GM23338 (cell line): ENCODE measurements around the gene WDR45B. TPM values are rescaled to one million over a fixed set of nuclear protein-coding genes. Genes with fewer than 3 reads are reported as not detected.

ENCODE experiments used
- ATAC-seq: fragments of 200-7000 bp; cut with Tn5 transposase; 3 replicates; pipeline ENCODE4 v1.9.1; 2020
- DNase-seq: peaks from one replicate; pipeline ENCODE4 v3.0.0-alpha.2; 2015; ENCODE audit warnings: low spot score
- H2AFZ ChIP-seq: fragments of 200-600 bp; sonication (generic); 2 replicates; pipeline ENCODE4 v1.8.0; 2016; ENCODE audit warnings: antibody characterized with exemption, mild to moderate bottlenecking, moderate library complexity
- H3F3A ChIP-seq: fragments of 200-600 bp; sonication (generic); replicated peaks from 2 replicates; pipeline ENCODE4 v1.8.0; 2017; ENCODE audit warnings: antibody characterized with exemption, mixed run types, low read depth
- H3K27ac ChIP-seq: fragments of 200-600 bp; sonication (generic); 2 replicates; pipeline ENCODE4 v1.6.1; 2016; ENCODE audit warnings: low read depth
- H3K27me3 ChIP-seq: fragments of 200-600 bp; sonication (generic); 2 replicates; pipeline ENCODE4 v1.8.0; 2016; ENCODE audit warnings: mild to moderate bottlenecking, mixed run types, moderate library complexity; ENCODE audit not compliant: insufficient read depth
- H3K36me3 ChIP-seq: fragments of 200-600 bp; sonication (generic); 2 replicates; pipeline ENCODE4 v1.8.0; 2016; ENCODE audit warnings: mild to moderate bottlenecking; ENCODE audit not compliant: insufficient read depth
- H3K4me1 ChIP-seq: fragments of 200-600 bp; sonication (generic); 2 replicates; pipeline ENCODE4 v1.8.0; 2016; ENCODE audit warnings: mild to moderate bottlenecking, moderate library complexity; ENCODE audit not compliant: insufficient read depth
- H3K4me2 ChIP-seq: fragments of 200-600 bp; sonication (generic); 2 replicates; pipeline ENCODE4 v1.7.1; 2017; ENCODE audit warnings: mixed run types
- H3K4me3 ChIP-seq: fragments of 200-600 bp; sonication (generic); 2 replicates; pipeline ENCODE4 v1.6.1; 2016; ENCODE audit warnings: mixed run types
- H3K79me2 ChIP-seq: fragments of 200-600 bp; sonication (generic); replicated peaks from 2 replicates; pipeline ENCODE4 v1.8.0; 2017; ENCODE audit warnings: mild to moderate bottlenecking; ENCODE audit not compliant: insufficient read depth
- H3K9me2 ChIP-seq: fragments of 200-600 bp; sonication (generic); 2 replicates; pipeline ENCODE4 v1.8.0; 2017; ENCODE audit not compliant: insufficient read depth
- H4K20me1 ChIP-seq: fragments of 200-600 bp; sonication (generic); replicated peaks from 2 replicates; pipeline ENCODE4 v1.8.0; 2017; ENCODE audit warnings: mild to moderate bottlenecking; ENCODE audit not compliant: insufficient read depth
- H3K27ac Mint-ChIP-seq: 2 replicates; pipeline ENCODE4 v1.8.0; 2020; ENCODE audit warnings: inconsistent platforms, mild to moderate bottlenecking, moderate library complexity, mixed read lengths
- H3K27me3 Mint-ChIP-seq: 3 replicates; pipeline ENCODE4 v1.8.0; 2022; ENCODE audit warnings: low read depth, mild to moderate bottlenecking, moderate library complexity, mixed read lengths, inconsistent platforms; ENCODE audit not compliant: insufficient read depth, poor library complexity
- H3K36me3 Mint-ChIP-seq: 3 replicates; pipeline ENCODE4 v1.8.0; 2021; ENCODE audit warnings: low read depth, mild to moderate bottlenecking, inconsistent platforms, moderate library complexity, mixed read lengths
- H3K4me1 Mint-ChIP-seq: 3 replicates; pipeline ENCODE4 v1.8.0; 2020; ENCODE audit warnings: mild to moderate bottlenecking, inconsistent platforms, mixed read lengths
- H3K4me3 Mint-ChIP-seq: 3 replicates; pipeline ENCODE4 v1.8.0; 2021; ENCODE audit warnings: moderate library complexity, mild to moderate bottlenecking, inconsistent platforms, mixed read lengths
- H3K9me3 Mint-ChIP-seq: 3 replicates; pipeline ENCODE4 v1.8.0; 2020; ENCODE audit warnings: moderate library complexity, mild to moderate bottlenecking, inconsistent platforms, mixed read lengths
- CREB1 ChIP-seq: fragments of 250-450 bp; sonication (Bioruptor Pico); IDR thresholded peaks from 2 replicates; pipeline ENCODE4 v1.5.0; 2020; ENCODE audit warnings: low read depth, mild to moderate bottlenecking, moderate library complexity
- EZH2 ChIP-seq: fragments of 200-600 bp; sonication (generic); IDR thresholded peaks from one replicate; pipeline ENCODE4 v1.8.0; 2017; ENCODE audit warnings: antibody characterized with exemption, mild to moderate bottlenecking, low read depth; ENCODE audit not compliant: unreplicated experiment
- EZH2phosphoT487 ChIP-seq: fragments of 200-600 bp; sonication (generic); IDR thresholded peaks from one replicate; pipeline ENCODE4 v1.8.1; 2018; ENCODE audit warnings: antibody characterized with exemption; ENCODE audit not compliant: unreplicated experiment
- JUNB ChIP-seq: IDR thresholded peaks from one replicate; pipeline ENCODE4 v1.6.1; 2016; ENCODE audit warnings: antibody characterized with exemption; ENCODE audit not compliant: unreplicated experiment
- NANOG ChIP-seq: IDR thresholded peaks from 2 replicates; pipeline ENCODE4 v1.6.1; 2016; ENCODE audit warnings: antibody characterized with exemption, borderline replicate concordance
- POLR2AphosphoS5 ChIP-seq: IDR thresholded peaks from 2 replicates; pipeline ENCODE4 v1.6.1; 2016; ENCODE audit warnings: antibody characterized with exemption, low read depth
- STAT1 ChIP-seq: IDR thresholded peaks from one replicate; pipeline ENCODE4 v1.6.1; 2016; ENCODE audit warnings: antibody characterized with exemption; ENCODE audit not compliant: unreplicated experiment
- ZNF114 ChIP-seq: fragments of 250-450 bp; sonication (Bioruptor Pico); IDR thresholded peaks from 2 replicates; pipeline ENCODE4 v1.5.0; 2020; ENCODE audit warnings: mild to moderate bottlenecking, moderate library complexity
- ZNF331 ChIP-seq: fragments of 250-450 bp; sonication (Bioruptor Pico); IDR thresholded peaks from 2 replicates; pipeline ENCODE4 v1.5.0; 2020; ENCODE audit warnings: low read depth, mild to moderate bottlenecking, moderate library complexity
- polyA plus RNA-seq: library from polyadenylated mRNA; unstranded; fragments of >200 nt; fragmentation: Nextera tagmentation; extraction: Ambion mirVana; gene quantifications from 2 replicates; pipeline ENCODE4 v1.2.1, GENCODE V29; 2016
- total RNA-seq: library from RNA; depleted of rRNA; stranded (reverse); fragments of >200 nt; shearing (Covaris generic); gene quantifications from 2 replicates; pipeline ENCODE4 v1.2.3, GENCODE V29; 2014
- TF ChIP-seq, protein P1 (sequence below): fragments of 250-450 bp; sonication (Bioruptor Pico); IDR thresholded peaks from 2 replicates; pipeline ENCODE4 v1.5.0; 2020; ENCODE audit warnings: mild to moderate bottlenecking, moderate library complexity
- TF ChIP-seq, protein P2 (sequence below): IDR thresholded peaks from 2 replicates; pipeline ENCODE4 v1.6.1; 2016; ENCODE audit warnings: antibody characterized with exemption
- TF ChIP-seq, protein P3 (sequence below): IDR thresholded peaks from one replicate; pipeline ENCODE4 v1.6.1; 2018; ENCODE audit warnings: antibody characterized with exemption; ENCODE audit not compliant: unreplicated experiment

WDR45B gene
- total and polyA plus RNA-seq, 2 experiments from 2014 or later: 69.4 to 96.4 TPM

GRCh38 chr17:82659886-82660285, 11.6 kb upstream of the WDR45B start (continued):
- TF ChIP-seq, protein P1, sequence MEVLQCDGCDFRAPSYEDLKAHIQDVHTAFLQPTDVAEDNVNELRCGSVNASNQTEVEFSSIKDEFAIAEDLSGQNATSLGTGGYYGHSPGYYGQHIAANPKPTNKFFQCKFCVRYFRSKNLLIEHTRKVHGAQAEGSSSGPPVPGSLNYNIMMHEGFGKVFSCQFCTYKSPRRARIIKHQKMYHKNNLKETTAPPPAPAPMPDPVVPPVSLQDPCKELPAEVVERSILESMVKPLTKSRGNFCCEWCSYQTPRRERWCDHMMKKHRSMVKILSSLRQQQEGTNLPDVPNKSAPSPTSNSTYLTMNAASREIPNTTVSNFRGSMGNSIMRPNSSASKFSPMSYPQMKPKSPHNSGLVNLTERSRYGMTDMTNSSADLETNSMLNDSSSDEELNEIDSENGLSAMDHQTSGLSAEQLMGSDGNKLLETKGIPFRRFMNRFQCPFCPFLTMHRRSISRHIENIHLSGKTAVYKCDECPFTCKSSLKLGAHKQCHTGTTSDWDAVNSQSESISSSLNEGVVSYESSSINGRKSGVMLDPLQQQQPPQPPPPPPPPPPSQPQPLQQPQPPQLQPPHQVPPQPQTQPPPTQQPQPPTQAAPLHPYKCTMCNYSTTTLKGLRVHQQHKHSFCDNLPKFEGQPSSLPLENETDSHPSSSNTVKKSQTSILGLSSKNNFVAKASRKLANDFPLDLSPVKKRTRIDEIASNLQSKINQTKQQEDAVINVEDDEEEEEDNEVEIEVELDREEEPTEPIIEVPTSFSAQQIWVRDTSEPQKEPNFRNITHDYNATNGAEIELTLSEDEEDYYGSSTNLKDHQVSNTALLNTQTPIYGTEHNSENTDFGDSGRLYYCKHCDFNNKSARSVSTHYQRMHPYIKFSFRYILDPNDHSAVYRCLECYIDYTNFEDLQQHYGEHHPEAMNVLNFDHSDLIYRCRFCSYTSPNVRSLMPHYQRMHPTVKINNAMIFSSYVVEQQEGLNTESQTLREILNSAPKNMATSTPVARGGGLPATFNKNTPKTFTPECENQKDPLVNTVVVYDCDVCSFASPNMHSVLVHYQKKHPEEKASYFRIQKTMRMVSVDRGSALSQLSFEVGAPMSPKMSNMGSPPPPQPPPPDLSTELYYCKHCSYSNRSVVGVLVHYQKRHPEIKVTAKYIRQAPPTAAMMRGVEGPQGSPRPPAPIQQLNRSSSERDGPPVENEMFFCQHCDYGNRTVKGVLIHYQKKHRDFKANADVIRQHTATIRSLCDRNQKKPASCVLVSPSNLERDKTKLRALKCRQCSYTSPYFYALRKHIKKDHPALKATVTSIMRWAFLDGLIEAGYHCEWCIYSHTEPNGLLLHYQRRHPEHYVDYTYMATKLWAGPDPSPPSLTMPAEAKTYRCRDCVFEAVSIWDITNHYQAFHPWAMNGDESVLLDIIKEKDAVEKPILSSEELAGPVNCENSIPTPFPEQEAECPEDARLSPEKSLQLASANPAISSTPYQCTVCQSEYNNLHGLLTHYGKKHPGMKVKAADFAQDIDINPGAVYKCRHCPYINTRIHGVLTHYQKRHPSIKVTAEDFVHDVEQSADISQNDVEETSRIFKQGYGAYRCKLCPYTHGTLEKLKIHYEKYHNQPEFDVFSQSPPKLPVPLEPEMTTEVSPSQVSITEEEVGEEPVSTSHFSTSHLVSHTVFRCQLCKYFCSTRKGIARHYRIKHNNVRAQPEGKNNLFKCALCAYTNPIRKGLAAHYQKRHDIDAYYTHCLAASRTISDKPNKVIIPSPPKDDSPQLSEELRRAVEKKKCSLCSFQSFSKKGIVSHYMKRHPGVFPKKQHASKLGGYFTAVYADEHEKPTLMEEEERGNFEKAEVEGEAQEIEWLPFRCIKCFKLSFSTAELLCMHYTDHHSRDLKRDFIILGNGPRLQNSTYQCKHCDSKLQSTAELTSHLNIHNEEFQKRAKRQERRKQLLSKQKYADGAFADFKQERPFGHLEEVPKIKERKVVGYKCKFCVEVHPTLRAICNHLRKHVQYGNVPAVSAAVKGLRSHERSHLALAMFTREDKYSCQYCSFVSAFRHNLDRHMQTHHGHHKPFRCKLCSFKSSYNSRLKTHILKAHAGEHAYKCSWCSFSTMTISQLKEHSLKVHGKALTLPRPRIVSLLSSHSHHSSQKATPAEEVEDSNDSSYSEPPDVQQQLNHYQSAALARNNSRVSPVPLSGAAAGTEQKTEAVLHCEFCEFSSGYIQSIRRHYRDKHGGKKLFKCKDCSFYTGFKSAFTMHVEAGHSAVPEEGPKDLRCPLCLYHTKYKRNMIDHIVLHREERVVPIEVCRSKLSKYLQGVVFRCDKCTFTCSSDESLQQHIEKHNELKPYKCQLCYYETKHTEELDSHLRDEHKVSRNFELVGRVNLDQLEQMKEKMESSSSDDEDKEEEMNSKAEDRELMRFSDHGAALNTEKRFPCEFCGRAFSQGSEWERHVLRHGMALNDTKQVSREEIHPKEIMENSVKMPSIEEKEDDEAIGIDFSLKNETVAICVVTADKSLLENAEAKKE (CRISPR knock-in tag): no peak
- TF ChIP-seq CREB1 (no peak), EZH2phosphoT487 (no peak)

- DNase-seq (no peak), ATAC-seq (no peak)
- Histone ChIP-seq H3K79me2 (no peaks in the 10 kb centered on the region), H3K36me3 (no peaks in the 10 kb centered on the region), H3K9me2 (no peaks in the 10 kb centered on the region), H3F3A (no peaks in the 10 kb centered on the region), H2AFZ (no peak overlapping the region), H3K27ac (no peak overlapping the region), H4K20me1 (no peaks in the 10 kb centered on the region), H3K4me2 (no peak overlapping the region), H3K4me1 (no peaks in the 10 kb centered on the region), H3K4me3 (no peak overlapping the region), H3K27me3 (no peaks in the 10 kb centered on the region)
- no peak overlapping the region for H3K4me3 Mint-ChIP-seq
- H3K4me1 Mint-ChIP-seq: no peaks in the 10 kb centered on the region
- 0 out of 2 replicates have a peak overlapping the region, but pooled peaks have one; percentile 48 for H3K27ac Mint-ChIP-seq
- H3K9me3 Mint-ChIP-seq: peaks cover 5% of the 10 kb centered on the region; the same call in 1 of the 3 replicates
- peaks cover 7% of the 10 kb centered on the region for H3K27me3 Mint-ChIP-seq
- H3K36me3 Mint-ChIP-seq: no peaks in the 10 kb centered on the region; the same call in 2 of the 3 replicates
- TF ChIP-seq EZH2 (no peak), JUNB (no peak), ZNF331 (CRISPR knock-in tag) (no peak), NANOG (no peak), EZH2phosphoT487 (no peak), POLR2AphosphoS5 (no peak), STAT1 (no peak), ZNF114 (CRISPR knock-in tag) (no peak), CREB1 (no peak)
- TF ChIP-seq, protein P2, sequence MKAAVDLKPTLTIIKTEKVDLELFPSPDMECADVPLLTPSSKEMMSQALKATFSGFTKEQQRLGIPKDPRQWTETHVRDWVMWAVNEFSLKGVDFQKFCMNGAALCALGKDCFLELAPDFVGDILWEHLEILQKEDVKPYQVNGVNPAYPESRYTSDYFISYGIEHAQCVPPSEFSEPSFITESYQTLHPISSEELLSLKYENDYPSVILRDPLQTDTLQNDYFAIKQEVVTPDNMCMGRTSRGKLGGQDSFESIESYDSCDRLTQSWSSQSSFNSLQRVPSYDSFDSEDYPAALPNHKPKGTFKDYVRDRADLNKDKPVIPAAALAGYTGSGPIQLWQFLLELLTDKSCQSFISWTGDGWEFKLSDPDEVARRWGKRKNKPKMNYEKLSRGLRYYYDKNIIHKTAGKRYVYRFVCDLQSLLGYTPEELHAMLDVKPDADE: no peak
- TF ChIP-seq, protein P3, sequence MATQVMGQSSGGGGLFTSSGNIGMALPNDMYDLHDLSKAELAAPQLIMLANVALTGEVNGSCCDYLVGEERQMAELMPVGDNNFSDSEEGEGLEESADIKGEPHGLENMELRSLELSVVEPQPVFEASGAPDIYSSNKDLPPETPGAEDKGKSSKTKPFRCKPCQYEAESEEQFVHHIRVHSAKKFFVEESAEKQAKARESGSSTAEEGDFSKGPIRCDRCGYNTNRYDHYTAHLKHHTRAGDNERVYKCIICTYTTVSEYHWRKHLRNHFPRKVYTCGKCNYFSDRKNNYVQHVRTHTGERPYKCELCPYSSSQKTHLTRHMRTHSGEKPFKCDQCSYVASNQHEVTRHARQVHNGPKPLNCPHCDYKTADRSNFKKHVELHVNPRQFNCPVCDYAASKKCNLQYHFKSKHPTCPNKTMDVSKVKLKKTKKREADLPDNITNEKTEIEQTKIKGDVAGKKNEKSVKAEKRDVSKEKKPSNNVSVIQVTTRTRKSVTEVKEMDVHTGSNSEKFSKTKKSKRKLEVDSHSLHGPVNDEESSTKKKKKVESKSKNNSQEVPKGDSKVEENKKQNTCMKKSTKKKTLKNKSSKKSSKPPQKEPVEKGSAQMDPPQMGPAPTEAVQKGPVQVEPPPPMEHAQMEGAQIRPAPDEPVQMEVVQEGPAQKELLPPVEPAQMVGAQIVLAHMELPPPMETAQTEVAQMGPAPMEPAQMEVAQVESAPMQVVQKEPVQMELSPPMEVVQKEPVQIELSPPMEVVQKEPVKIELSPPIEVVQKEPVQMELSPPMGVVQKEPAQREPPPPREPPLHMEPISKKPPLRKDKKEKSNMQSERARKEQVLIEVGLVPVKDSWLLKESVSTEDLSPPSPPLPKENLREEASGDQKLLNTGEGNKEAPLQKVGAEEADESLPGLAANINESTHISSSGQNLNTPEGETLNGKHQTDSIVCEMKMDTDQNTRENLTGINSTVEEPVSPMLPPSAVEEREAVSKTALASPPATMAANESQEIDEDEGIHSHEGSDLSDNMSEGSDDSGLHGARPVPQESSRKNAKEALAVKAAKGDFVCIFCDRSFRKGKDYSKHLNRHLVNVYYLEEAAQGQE: no peak
Measured at GRCh38 chr17:82658796-82659452, 10.7 kb upstream of the WDR45B start.
